GM18526 (cell line): Measurements from ENCODE around the gene TMEM87A.

Source experiments
- POLR2A ChIP-seq: IDR thresholded peaks from 3 replicates; pipeline ENCODE4 v1.6.1; 2011; ENCODE audit not compliant: insufficient read length; ENCODE audit errors: extremely low read depth

The TMEM87A gene

DNA sequence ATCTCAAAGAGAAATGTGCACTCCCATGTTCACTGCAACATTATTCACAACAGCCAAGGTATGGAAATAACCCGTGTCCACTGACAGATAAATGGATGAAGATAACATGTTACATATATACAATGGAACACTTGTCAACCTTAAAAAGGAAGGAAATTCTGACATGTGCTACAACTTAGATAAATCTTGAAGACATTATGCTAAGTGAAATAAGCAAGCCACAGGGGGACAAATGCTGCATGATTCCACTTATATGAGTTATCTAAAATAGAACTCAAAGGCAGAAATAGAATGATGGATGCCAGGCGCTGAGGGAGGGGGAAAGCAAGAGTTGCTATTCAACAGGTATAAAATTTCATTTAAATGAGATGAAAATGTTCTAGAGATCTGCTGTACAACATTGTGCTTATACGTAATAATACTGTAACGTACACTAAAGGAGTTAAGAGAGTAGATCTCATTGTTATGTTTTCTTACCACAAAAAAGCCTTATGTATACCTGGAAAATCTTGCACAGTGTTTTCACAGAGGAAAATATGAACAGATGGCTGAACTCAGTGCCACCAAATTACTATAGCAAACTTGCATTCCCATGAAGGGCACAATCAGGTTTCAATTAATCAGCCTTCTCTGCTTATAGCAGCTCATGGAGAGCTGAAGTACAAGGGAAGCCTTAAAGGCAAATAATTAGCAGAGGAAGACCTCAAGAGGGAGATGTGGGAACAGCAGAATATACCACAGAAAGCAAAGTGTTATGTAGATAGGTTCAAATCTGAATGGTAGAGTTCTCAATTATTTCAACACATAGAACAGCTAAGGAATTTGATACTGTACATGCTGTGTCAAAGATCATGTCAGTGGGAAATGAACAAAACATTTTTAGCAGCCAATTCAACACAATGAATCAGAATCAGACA is 57.1 kb downstream of the TMEM87A start:
- no peak for TF ChIP-seq POLR2A

DNA sequence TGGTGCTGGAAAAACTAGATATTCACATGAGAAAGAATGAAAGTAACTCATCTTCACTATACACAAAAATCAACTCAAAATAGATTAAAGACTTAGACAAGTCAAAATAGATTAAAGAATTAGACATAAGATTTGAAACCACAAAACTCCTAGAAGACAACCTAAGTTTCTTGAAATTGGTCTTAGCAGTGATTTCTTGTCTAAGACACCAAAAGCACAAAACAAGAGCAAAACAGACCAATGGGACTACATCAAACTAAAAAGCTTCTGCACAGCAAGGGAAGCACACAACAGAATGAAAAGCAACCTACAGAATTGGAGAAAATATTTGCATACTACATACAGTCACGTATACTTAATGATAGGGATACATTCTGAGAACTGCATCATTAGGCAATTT is 58.6 kb downstream of the TMEM87A start:
- no peak for TF ChIP-seq POLR2A

DNA sequence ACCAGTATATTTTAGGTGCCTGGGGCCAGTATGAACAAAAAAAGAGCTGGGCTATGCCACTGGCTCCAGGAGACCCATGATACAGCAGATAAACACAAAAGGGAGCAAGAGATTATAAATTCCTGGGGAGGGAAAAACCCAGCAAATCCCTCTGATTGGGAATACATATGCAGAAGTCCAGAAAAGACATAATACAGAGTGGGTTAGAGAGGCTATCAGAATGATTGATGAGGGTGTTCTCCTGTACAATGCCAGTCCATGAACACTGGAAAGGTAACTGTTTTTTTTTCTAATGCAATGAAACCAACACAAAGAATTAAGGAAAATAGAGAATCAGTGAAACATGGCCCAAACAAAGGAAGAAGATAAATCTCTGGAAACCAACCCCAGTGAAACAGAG is 59.7 kb downstream of the TMEM87A start:
- no peak for TF ChIP-seq POLR2A

DNA sequence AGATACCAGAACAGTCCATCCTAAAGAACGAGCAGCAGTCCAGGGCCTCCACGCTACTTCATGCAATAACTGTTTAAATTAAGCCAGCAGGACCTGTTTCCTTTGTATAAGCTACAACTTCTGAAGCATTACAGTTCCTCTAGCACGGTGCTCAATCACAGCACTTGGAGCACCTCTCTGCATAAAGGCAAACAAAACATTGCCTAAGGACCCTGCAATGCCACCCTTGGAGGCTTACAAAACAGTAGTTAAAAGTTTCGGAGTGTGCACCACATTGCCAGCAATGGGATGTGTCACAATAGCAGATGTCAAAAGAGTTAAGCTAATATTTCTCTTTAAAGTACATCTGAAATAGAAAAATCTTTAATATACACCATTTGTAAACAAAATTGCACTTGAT is 62.5 kb downstream of the TMEM87A start:
- TF ChIP-seq POLR2A, result no peak

DNA sequence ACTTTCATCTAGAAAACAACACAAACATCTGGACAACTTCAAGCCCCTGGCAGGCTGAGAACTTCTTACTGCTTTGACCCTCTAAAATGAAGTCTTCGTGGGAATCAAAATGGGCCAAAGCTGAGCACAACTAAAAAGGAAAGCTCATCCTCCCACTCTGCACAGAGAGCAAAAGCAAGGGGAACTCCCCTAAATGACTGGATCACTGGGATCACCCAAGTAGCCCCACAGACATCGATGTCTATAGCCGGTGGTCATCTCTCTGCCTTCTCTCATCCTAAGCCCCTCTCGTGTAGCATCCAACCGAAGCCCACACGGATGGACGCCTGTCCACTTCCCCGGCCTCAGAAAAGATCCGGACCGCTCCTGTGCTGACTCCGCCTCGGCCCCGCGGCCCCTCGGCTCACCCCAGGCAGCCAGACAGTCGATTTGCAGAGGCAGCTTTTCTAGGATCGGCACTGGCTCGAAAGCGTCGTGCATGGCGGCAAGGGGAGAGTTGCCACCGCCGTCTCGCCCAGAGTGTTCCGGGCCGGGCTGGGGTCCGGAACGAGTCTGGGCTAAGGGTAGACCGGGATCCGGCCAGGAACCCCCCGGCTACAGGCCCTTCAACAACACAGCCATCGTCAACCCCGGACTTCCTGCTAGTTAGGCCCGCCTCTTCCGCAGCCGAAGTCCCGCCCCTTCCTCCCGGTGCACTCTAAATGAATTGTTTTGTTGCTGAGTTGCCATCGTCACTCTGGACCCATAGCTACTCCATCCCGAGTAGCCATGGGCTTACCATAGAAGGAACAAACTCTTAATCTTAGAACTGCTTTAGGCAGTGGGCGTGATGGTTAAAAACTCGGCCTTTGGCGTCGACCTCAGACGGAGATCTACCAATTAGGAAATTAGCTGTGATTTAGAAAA is 65.3 kb downstream of the TMEM87A start, which contains the start of gene VPS39:
Gene VPS39, minus strand, starts transcription at position 631 of the 906 bp plus-strand sequence. Its CDS starts 151 bp downstream, at position 480.
- peak; percentile 85 for TF ChIP-seq POLR2A

DNA sequence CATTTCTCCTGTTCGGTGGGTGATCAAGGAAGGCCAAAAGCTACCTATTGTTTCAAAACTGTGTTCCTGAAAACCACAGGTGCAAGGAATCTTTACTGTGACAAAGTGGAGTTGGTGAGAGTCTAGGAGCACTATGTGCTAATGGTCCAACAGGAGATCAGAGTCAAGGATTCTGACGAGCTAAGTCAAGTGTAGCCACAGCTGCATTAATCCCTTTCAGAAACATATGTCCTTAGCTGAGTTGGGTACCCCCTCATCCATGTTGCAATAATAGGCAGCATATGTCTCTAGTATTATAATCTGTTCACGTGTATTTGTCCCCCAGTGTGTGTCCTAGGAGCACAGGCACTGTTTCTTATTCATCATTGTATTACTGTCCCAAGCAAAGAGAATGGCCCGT is 66.8 kb downstream of the TMEM87A start:
- no peak for TF ChIP-seq POLR2A

DNA sequence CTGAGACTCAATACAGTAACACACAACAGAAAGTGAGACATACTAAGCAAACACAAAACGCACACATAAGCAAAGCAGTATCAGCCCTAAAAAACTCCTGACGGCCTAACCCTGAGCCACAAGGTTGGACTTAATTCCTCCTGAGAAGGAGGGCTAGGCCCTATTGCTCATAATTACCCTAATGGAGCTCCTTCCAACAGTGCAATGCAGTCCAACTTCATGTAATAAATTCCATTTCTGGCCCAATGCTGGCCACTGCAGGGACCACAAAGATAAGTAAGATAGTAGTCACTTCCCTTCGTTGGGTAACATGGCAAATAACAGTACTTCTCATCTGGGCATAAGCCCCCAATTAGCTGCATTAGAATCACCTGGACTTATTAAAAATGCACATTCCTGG is 69.3 kb downstream of the TMEM87A start:
- no peak for TF ChIP-seq POLR2A

DNA sequence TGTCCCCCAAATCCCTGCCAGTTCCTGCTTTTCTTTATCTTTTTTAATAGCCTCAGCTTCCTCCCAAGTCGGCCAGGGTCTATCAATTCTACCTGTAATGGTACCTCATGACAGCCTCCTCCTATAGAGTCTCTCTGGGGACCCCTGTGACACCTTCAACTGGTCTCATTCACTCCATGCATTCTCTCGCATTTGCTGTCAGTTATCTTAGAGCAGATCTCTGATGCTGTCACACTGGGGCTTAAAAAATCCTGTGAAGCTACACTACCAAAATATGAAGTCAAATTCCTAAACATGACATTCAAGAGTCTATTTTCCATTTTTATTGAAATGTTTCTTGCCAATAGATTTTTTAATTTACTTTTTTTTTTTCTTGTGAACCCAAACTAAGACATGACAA is 70.6 kb downstream of the TMEM87A start:
- no peak for TF ChIP-seq POLR2A

DNA sequence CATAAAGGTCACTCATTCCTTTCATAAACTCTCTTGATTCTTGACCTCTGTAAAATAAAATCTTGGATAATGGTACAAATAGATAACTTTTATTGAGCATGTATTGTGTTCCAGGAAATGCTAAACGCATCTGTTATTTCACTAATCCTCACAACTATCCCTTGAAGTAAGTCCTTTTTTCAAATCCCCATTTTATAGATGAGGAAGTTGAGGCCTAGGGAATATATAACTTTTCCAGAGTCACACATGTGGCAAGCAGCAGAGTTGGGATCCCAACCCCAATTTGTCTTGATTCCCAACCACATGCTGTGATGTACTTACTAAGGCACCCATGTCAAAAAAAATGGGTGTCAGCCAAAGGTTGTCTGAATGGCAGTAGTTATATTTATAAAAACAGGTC is 71.4 kb downstream of the TMEM87A start:
- TF ChIP-seq POLR2A, result no peak

DNA sequence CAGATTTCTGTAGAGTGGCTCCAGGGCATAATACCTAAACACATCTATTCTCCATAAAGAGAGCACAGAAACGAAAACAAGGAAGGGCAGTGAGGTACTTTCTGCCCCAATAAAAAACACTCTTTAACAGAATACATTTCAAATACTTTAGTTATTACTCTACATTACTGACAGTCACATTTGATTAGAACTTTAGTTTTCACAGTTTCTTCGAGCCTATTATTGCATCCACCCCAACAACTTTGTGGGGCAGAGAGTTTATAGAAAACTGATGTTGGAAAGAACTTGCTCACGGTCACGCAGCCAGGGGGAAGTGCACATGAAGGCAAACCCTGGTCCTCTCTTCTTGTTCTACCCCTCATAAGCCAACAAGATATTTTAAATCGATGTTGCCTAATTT is 74.1 kb downstream of the TMEM87A start:
- TF ChIP-seq POLR2A, result no peak

DNA sequence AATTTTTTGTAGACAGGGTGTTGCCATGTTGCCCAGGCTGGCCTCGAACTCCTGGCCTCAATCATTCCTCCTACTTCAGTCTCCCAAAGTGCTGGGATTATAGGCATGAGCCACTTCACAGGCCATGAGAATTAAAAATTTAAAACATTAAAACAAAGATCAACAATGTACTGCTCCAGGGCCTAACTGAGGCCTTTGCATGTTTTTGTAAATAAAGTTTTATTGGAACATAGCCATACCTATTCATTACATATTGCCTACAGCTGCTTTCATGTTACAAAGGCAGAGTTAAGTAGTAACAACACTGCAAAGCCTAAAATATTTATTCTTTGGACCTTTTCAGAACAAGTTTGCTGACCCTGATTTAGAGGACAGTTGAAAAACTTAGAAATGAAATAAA is 74.7 kb downstream of the TMEM87A start:
- TF ChIP-seq POLR2A, result no peak

DNA sequence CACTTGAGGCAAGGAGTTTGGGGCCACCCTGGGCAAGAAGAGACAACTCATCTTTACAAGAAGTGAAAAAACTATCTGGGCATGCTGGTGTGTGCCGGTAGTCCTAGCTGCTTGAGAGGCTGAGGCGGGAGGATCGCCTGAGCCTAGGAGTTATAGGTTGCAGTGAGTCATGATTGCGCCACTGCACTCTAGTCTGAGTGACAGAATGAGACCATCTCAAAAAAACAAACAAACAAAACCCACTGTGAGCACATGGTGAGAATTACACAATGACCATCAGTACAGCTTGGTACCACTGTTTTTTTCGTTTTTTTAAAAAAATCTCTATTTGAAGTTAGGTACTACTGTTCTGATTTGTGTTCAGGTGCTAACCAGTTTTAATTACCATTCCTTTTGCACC is 78.7 kb downstream of the TMEM87A start:
- no peak for TF ChIP-seq POLR2A

DNA sequence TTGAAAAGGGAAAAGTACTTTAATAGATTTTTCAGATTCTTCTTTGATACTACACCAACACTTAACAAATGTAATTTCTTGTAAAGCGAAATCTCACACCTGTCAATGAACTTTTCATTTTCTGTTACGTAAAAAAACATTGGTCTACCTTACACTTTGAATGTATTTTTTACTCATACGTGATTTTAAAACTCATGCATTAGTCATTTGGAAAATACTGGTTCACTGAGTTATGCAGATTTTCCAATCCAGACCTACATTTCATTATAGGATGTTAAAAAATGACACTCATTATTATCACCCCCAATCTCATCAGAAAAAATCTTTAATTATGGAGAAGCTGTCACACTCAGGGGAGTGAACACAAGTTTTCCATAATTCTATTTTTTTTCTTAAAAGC is 79.8 kb downstream of the TMEM87A start:
- TF ChIP-seq POLR2A, result no peak

DNA sequence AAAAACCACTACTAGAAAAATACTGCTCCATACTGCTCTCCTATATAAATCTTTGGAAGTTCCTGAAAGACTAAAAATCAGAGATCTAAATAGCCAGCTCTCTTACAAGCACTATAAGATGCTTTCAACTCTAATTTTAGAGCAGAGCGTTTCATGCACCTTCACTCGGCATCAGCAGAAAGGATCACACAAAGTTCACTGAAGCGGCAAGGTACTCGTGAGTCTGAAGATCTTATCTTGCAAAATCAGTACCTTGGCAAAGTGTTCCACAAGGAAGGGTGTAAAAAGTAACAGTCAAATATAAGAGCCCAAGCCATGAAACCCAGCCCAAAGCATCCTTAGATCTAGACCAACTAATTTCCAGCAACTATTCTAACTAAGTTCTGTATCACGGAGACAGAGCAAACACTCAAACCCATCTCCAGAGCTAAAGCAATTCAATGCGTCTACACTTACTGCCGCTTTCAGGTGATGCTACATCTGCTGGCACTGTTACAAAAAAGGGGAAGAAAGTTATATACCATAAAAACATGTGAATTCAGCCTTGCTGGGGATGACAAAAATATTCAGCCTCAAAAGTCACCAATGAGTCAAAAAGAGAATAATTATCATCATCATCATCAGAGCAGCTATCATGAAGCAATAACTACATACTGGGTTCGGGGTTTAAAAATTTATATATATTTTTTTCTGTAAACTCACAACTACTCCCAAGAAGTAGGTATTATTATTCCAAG is 81.5 kb downstream of the TMEM87A start:
- no peak for TF ChIP-seq POLR2A

DNA sequence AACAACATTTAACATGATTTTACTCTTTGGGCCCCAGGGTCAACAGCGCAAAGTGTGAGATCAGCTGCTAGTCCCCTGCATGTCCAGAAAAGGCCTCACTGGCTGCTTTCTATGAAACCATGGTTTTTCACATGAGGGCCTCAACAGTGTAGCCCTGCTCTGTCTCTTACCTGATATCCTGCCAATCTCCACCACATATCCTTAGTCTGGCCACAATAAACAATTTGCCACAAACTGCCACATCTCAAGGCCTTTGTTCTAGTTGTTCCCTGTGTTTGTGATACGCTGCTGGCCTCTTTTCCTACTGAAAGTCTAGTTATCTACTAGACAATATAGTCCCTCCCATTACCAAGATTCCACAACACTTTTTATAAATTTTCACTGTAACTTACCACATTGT is 82.9 kb downstream of the TMEM87A start:
- TF ChIP-seq POLR2A, result no peak
